SK-N-SH treated with all-trans-retinoic acid at 6 μM for 48 hours (cell line): ENCODE results near the gene MRC1.

Experiments used
- ATAC-seq: fragments of 200-7000 bp; cut with Tn5 transposase; 3 replicates; pipeline ENCODE4 v1.9.1; 2020; ENCODE audit warnings: mild to moderate bottlenecking, moderate library complexity
- ARNTL ChIP-seq: fragments of 450-650 bp; formaldehyde crosslinking; IDR thresholded peaks from 2 replicates; pipeline ENCODE4 v1.5.0; 2020; ENCODE audit warnings: low read depth, mild to moderate bottlenecking, moderate library complexity, borderline replicate concordance
- BACH2 ChIP-seq: fragments of 250-450 bp; sonication (Bioruptor Pico); IDR thresholded peaks from 2 replicates; pipeline ENCODE4 v1.9.0; 2021; ENCODE audit warnings: mild to moderate bottlenecking, borderline replicate concordance
- CSDC2 ChIP-seq: fragments of 250-450 bp; sonication (Bioruptor Pico); IDR thresholded peaks from 2 replicates; pipeline ENCODE4 v1.5.0; 2020; ENCODE audit warnings: mild to moderate bottlenecking, moderate library complexity
- ESRRG ChIP-seq: fragments of 250-450 bp; sonication (Bioruptor Pico); IDR thresholded peaks from 2 replicates; pipeline ENCODE4 v1.6.1; 2021; ENCODE audit warnings: mild to moderate bottlenecking
- GLIS3 ChIP-seq: fragments of 250-450 bp; sonication (Bioruptor Pico); IDR thresholded peaks from 2 replicates; pipeline ENCODE4 v1.5.0; 2020; ENCODE audit warnings: mild to moderate bottlenecking, moderate library complexity
- ISL1 ChIP-seq: fragments of 250-450 bp; sonication (Bioruptor Pico); IDR thresholded peaks from 2 replicates; pipeline ENCODE4 v2.1.2; 2022; ENCODE audit warnings: mild to moderate bottlenecking, moderate library complexity
- POU6F1 ChIP-seq: fragments of 250-450 bp; sonication (Bioruptor Pico); IDR thresholded peaks from 2 replicates; pipeline ENCODE4 v1.8.0; 2021; ENCODE audit warnings: low read depth, mild to moderate bottlenecking, moderate library complexity, borderline replicate concordance
- PPARA ChIP-seq: fragments of 250-450 bp; sonication (Bioruptor Pico); IDR thresholded peaks from 2 replicates; pipeline ENCODE4 v1.5.0; 2020; ENCODE audit warnings: mild to moderate bottlenecking, borderline replicate concordance
- RARB ChIP-seq: fragments of 250-450 bp; sonication (Bioruptor Pico); IDR thresholded peaks from 2 replicates; pipeline ENCODE4 v1.8.0; 2021; ENCODE audit warnings: mild to moderate bottlenecking, moderate library complexity
- SNAI2 ChIP-seq: fragments of 250-450 bp; sonication (Bioruptor Pico); IDR thresholded peaks from 2 replicates; pipeline ENCODE4 v1.5.0; 2020; ENCODE audit warnings: mild to moderate bottlenecking, moderate library complexity
- TCF4 ChIP-seq: fragments of 250-450 bp; sonication (Bioruptor Pico); IDR thresholded peaks from 2 replicates; pipeline ENCODE4 v1.8.0; 2021; ENCODE audit warnings: mild to moderate bottlenecking, moderate library complexity, borderline replicate concordance
- TSHZ2 ChIP-seq: fragments of 250-450 bp; sonication (Bioruptor Pico); IDR thresholded peaks from 2 replicates; pipeline ENCODE4 v1.5.0; 2020; ENCODE audit warnings: mild to moderate bottlenecking, moderate library complexity
- ZC3H10 ChIP-seq: fragments of 250-450 bp; sonication (Bioruptor Pico); IDR thresholded peaks from 2 replicates; pipeline ENCODE4 v1.5.1; 2021; ENCODE audit warnings: mild to moderate bottlenecking, moderate library complexity
- ZFP3 ChIP-seq: fragments of 250-450 bp; sonication (Bioruptor Pico); IDR thresholded peaks from 2 replicates; pipeline ENCODE4 v1.5.0; 2020; ENCODE audit warnings: mild to moderate bottlenecking, moderate library complexity
- ZFP30 ChIP-seq: fragments of 450-650 bp; formaldehyde crosslinking; IDR thresholded peaks from 2 replicates; pipeline ENCODE4 v1.5.0; 2022; ENCODE audit warnings: mild to moderate bottlenecking, moderate library complexity
- ZNF565 ChIP-seq: fragments of 450-650 bp; formaldehyde crosslinking; conservative IDR thresholded peaks from 2 replicates; pipeline ENCODE4 v1.5.0; 2020; ENCODE audit warnings: low read depth, mild to moderate bottlenecking, moderate library complexity
- ZNF70 ChIP-seq: fragments of 450-650 bp; formaldehyde crosslinking; IDR thresholded peaks from 2 replicates; pipeline ENCODE4 v1.5.0; 2020; ENCODE audit warnings: mild to moderate bottlenecking, moderate library complexity
- ZNF8 ChIP-seq: fragments of 450-650 bp; formaldehyde crosslinking; IDR thresholded peaks from 2 replicates; pipeline ENCODE4 v1.5.0; 2020; ENCODE audit warnings: mild to moderate bottlenecking, moderate library complexity
- TF ChIP-seq, protein P1 (sequence below): fragments of 250-450 bp; sonication (Bioruptor Pico); IDR thresholded peaks from 2 replicates; pipeline ENCODE4 v1.5.1; 2020; ENCODE audit warnings: low read depth, mild to moderate bottlenecking, moderate library complexity
- TF ChIP-seq, protein P2 (sequence below): fragments of 250-450 bp; sonication (Bioruptor Pico); IDR thresholded peaks from 2 replicates; pipeline ENCODE4 v1.8.0; 2020; ENCODE audit warnings: mild to moderate bottlenecking, moderate library complexity, borderline replicate concordance

MRC1 gene

GRCh38 chr10:17784688-17785087 lies 24.5 kb upstream of the MRC1 start:
- ATAC-seq: peak; percentile 41

GRCh38 chr10:17785276-17785930 lies 23.7 kb upstream of the MRC1 start:
- TF ChIP-seq ZNF565 (CRISPR knock-in tag): no peak
- TF ChIP-seq TCF4 (CRISPR knock-in tag): no peak
- TF ChIP-seq, protein P1, sequence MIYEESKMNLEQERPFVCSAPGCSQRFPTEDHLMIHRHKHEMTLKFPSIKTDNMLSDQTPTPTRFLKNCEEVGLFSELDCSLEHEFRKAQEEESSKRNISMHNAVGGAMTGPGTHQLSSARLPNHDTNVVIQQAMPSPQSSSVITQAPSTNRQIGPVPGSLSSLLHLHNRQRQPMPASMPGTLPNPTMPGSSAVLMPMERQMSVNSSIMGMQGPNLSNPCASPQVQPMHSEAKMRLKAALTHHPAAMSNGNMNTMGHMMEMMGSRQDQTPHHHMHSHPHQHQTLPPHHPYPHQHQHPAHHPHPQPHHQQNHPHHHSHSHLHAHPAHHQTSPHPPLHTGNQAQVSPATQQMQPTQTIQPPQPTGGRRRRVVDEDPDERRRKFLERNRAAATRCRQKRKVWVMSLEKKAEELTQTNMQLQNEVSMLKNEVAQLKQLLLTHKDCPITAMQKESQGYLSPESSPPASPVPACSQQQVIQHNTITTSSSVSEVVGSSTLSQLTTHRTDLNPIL (CRISPR knock-in tag): no peak
- TF ChIP-seq TSHZ2 (CRISPR knock-in tag): no peak
- TF ChIP-seq ISL1 (CRISPR knock-in tag): no peak
- no peak for TF ChIP-seq ZC3H10
- no peak for TF ChIP-seq ZFP3 (CRISPR knock-in tag)
- TF ChIP-seq, protein P2, sequence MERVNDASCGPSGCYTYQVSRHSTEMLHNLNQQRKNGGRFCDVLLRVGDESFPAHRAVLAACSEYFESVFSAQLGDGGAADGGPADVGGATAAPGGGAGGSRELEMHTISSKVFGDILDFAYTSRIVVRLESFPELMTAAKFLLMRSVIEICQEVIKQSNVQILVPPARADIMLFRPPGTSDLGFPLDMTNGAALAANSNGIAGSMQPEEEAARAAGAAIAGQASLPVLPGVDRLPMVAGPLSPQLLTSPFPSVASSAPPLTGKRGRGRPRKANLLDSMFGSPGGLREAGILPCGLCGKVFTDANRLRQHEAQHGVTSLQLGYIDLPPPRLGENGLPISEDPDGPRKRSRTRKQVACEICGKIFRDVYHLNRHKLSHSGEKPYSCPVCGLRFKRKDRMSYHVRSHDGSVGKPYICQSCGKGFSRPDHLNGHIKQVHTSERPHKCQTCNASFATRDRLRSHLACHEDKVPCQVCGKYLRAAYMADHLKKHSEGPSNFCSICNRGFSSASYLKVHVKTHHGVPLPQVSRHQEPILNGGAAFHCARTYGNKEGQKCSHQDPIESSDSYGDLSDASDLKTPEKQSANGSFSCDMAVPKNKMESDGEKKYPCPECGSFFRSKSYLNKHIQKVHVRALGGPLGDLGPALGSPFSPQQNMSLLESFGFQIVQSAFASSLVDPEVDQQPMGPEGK (CRISPR knock-in tag): no peak
- TF ChIP-seq ZFP30 (CRISPR knock-in tag): no peak
- TF ChIP-seq ARNTL (CRISPR knock-in tag): no peak
- no peak for TF ChIP-seq ESRRG (CRISPR knock-in tag)
- TF ChIP-seq SNAI2 (CRISPR knock-in tag): no peak
- TF ChIP-seq CSDC2 (CRISPR knock-in tag): no peak
- no peak for TF ChIP-seq POU6F1 (CRISPR knock-in tag)
- TF ChIP-seq PPARA (CRISPR knock-in tag): no peak
- no peak for TF ChIP-seq BACH2 (CRISPR knock-in tag)
- no peak for ATAC-seq

More at GRCh38 chr10:17784688-17785087, 24.5 kb upstream of the MRC1 start:
- peak; percentile 64 for TF ChIP-seq ISL1 (CRISPR knock-in tag)
- TF ChIP-seq GLIS3 (CRISPR knock-in tag): no peak
- no peak for TF ChIP-seq RARB (CRISPR knock-in tag)
- no peak for TF ChIP-seq CSDC2 (CRISPR knock-in tag)
- no peak for TF ChIP-seq ZNF70 (CRISPR knock-in tag)
- TF ChIP-seq ZFP3 (CRISPR knock-in tag): no peak

GRCh38 chr10:17787087-17787961 lies 21.8 kb upstream of the MRC1 start:
- TF ChIP-seq TSHZ2 (CRISPR knock-in tag) (no peak), ZFP3 (CRISPR knock-in tag) (no peak), ZFP30 (CRISPR knock-in tag) (no peak), PPARA (CRISPR knock-in tag) (no peak), ISL1 (CRISPR knock-in tag) (peak; percentile 68), ZNF8 (no peak)
- TF ChIP-seq, protein P1 (CRISPR knock-in tag): no peak
- ATAC-seq: peak; percentile 93
